Activated T-helper 1 cell treated with anti-CD3 and anti-CD28 coated beads, Interleukin-2, amount 50 U/mL, for 16 hours (primary cell): Measurements from ENCODE around the gene CTNNBL1.
"Not testable (repeated sequence)": the region's sequence is repeated elsewhere in the genome, so short reads cannot be mapped to it uniquely, and the experiment has no call there.

Experiments
- DNase-seq, 2 donors: peaks; one replicate each; pipeline ENCODE4 v3.0.0-alpha.2; 2020; ENCODE audit warnings: low read depth in 1 of 2, low spot score in 1 of 2

CTNNBL1 gene

GRCh38 chr20:37706298-37706697 lies 12.5 kb downstream of the CTNNBL1 start:
- DNase-seq = no peak

GRCh38 chr20:37711001-37711400 lies 17.2 kb downstream of the CTNNBL1 start:
- no peak for DNase-seq

DNA sequence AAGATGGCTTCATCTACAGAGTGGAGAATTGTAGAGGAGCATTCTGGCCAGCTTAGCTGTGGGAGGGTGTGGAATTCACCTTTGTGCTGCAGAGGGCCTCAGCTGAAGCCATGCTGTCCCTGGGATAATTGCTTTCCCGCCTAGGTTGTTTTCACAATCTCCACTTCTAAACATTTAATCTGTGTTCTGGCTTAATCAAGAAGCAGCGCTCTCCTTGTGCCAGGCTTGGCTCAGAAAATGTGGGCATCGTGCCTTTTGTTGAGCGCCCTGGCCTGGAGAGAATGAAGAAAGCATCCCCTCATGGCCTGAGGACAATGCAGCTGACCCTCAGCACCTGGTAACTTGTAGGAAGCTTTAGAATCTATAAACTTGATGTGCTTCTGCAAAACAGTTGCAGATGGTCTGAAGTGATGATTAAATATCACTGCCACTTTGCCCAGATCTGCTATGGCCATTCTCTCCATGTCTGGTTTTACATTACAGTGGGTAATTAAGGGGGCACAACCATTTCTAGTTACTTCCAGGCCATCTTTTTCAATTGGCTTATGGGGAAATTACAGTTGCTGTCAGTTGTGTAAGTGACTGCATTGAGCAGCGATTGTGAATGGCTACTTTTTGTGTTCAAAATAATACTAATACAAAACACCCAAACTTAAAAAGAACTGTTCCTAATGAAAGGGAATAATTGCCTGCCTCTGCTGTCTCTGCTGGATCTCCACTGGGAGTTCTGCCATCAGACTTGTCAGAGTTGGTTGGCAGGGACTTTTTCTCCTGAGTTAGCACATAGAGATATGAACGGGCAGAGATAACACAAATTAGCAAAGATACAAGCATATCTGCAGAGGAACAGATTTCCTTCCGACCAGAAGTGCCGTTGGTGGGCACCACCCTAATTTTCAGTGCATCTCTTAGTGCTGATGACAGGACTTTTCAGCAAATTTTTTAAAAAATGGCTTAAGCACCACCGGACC lies 18.4 kb downstream of the CTNNBL1 start:
- no peak for DNase-seq

- DNase-seq = no peak
These were observed 19.6 kb downstream of the CTNNBL1 start for GRCh38 chr20:37713396-37713795.

DNA sequence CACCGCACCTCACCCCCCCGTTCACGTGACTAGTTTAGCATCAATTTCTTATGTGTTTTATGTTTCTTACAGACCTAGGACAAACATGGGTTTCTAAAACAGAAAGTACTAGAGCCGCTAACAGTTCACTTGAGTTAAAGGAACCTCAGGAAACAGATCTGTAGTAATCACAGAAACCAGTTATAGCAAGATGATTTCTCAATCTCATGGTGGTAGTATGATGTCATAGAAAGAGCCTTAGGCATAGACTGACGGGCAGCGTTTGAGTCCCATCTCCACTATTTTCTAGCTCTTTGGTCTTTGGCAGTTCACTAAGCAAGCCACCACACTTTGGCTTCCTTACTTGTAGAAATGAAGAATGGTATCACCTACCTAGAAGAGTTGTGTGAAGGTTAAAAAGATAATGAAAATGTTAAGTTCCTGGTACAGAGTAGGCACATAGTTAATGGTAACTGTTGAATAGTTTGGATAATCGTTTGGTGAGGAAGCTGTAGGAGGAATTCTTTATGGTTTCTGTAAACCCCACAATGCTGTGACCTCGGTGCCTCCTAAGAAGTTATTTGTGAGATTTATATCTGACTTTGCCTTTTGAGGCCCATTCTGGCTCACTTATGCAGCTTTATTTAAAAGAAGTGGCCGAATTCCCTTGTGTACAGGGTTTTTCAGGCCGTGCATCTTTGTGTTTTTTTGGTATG lies 21.3 kb downstream of the CTNNBL1 start:
- no peak for DNase-seq

DNA sequence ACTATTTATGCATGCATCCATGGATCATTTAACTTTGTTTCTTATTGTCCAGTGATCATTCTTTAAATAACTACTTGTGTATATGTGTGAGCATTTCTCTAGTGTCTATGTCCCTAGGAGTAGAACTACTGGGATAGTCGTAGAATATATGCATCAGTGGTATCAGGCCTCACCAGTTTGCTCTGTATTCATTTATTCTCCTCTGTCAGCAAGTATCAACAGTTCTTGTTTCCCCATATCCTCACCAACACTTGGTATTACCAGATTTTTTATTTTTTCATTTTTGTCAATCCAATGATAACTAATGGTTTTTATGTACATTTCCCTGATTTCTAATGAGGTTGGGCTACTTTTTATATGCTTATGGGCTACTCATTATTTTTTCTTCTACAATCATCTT lies 27.9 kb downstream of the CTNNBL1 start:
- no peak for DNase-seq

DNA sequence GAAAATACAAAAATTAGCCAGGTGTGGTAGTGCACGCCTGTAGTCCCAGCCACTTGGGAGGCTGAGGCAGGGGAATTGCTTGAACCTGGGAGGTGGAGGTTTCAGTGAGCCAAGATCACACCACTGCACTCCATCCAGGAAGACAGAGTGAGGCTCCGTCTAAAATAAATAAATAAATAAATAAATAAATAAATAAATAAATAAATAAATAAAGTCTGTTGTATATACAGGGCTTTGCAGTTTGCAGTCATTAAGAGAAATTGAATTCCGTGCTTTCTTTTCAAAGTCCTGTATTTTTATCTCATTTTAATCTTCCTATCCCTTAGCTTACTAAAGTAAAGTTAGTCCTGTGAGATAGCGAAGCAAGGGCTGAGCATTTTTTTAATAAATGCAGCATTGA lies 28.5 kb downstream of the CTNNBL1 start:
- DNase-seq = not testable (repeated sequence)

GRCh38 chr20:37723668-37724067 lies 29.8 kb downstream of the CTNNBL1 start:
- DNase-seq = no peak

DNA sequence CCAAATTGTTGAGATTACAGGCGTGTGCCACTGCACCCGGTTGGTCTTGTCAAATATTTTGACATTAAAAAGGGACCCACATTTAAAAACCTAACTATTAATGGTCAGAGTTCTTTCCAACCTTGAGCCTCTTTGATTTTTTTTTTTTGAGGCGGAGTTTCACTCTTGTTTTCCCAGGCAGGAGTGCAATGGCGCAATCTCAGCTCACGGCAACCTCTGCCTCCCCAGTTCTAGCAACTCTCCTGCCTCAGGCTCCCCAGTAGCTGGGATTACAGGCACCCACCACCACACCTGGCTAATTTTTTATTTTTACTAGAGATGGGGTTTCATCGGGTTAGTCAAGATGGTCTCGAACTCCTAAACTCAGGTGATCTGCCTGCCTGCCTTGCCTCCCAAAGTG lies 31.3 kb downstream of the CTNNBL1 start:
- no peak for DNase-seq

- no peak for DNase-seq
These were observed 32.0 kb downstream of the CTNNBL1 start for GRCh38 chr20:37725855-37726254.

DNA sequence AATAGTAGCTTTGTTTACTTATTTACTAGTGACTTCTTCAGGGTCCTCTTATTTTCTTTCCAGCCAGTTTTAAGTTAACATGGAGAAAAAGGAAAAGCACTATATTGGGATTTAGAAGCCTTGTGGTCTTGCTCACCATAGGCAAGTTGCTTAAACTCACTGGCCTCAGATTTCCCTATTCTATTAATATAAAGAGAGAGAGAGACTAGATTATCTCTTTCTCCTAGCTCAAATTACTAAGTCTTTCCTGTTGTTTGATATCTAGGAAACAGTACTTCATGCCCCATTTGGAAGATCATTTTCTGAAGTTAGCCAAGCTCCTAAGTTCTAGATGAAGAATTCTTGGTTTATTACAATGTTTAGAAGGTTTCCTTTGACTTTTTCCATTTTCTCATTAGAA lies 32.5 kb downstream of the CTNNBL1 start:
- DNase-seq = no peak

GRCh38 chr20:37726971-37727956 lies 33.4 kb downstream of the CTNNBL1 start:
- DNase-seq = no peak

DNA sequence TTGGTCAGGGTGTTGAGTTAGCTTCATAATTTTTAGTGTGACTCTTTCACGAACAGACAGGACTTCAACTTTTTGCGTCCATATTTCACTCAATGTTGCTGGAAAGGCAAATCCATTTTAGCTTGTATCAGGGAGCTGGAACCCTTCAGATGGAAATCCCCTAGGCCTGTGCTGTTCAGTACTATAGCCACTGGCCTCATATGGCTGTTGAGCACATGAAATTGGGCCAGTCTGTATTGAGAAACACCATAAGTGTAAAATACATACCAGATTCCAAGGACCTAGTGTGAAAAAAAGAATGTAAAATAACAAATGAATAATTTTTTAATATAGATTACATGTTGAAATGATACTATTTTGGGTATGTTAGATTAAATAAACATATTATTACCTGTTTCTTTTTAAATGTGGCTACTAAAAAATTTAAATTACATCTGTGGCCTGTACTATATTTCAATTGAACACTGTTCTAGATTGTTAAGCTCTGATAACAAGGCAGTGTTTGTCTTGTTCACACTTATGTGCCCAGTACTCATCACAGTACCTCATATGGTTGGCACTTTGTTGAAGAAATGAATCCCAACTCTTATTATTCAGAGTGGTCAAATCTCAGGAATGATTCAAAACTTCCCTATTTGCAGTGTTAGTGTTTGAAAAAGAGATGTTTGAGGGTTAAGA lies 34.3 kb downstream of the CTNNBL1 start:
- DNase-seq = no peak

- no peak for DNase-seq
These were observed 34.8 kb downstream of the CTNNBL1 start for GRCh38 chr20:37728635-37728983.

- no peak for DNase-seq
These were observed 35.6 kb downstream of the CTNNBL1 start for GRCh38 chr20:37729452-37729851.

GRCh38 chr20:37729909-37730308 lies 36.1 kb downstream of the CTNNBL1 start:
- no peak for DNase-seq

DNA sequence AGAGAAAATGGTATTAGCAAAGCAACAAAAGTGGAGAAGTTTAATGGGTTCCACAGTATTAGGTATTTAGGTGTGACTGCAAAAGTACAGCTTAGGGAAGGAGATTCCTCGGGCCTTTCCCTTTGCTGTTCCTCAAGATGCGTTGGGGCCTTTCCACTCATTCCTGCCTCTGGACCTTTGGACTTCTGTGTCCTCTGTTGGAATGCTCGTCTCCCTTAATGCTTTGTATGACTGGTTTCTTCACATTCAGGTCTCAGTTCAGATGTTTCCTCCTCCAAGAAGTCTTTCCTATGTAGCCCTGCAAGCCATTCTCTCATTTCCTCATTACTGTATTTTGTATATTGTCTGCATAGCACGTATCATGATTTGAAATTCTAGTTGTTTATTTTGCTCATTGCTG lies 39.6 kb downstream of the CTNNBL1 start:
- DNase-seq = no peak

DNA sequence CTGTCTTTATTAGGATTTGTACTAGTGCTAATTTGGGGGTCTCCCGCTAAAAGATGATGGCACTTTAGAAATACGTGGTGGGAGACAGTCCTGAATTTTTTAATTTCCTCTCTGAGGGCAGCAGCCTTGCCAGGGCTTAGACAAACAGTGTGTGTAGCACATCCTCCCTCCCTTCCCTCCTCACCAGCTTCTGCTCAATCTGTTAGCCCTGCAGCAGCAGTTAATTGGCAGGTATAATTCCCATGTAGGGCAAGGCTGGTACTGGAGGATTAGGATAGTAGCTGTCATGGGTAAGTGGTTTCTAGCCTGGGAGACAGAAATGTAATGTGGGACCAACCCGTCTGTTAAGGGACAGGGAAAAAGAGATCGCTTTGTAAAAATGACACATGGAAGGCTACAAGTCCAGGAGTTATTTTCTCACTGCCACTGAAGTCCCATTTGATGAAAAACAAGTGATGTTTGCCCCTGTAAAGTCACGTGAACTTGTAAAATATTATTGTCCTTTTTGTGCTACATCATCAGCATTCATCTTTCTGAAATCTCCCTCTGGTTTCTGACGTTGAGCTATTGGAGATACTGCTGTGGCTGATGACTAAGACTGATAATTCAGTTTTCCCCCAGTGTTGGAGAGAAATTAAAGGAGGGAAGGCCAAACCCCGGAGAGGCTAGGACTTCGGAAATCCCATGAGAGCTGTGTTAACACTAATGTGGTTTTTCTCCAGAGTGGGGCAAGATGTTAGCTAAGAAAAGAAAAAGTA lies 40.6 kb downstream of the CTNNBL1 start:
- no peak for DNase-seq

- DNase-seq = no peak
These were observed 41.7 kb downstream of the CTNNBL1 start for GRCh38 chr20:37735541-37735940.

GRCh38 chr20:37736132-37736531 lies 42.3 kb downstream of the CTNNBL1 start:
- no peak for DNase-seq
